Measurements from ENCODE around the gene PWP2.
"Not testable (repeated sequence)": the region's sequence is repeated elsewhere in the genome, so short reads cannot be mapped to it uniquely, and the experiment has no call there.

The PWP2 gene

GRCh38 chr21:44159349-44160297 lies 52.4 kb downstream of the PWP2 start:
- FAIRE-seq = peak; percentile 94
- DNase-seq (ENCODE audit: insufficient read length, low spot score) = not testable (repeated sequence)

- FAIRE-seq; DNase-seq (ENCODE audit: insufficient read length, low spot score): not testable (repeated sequence)
These were observed 53.1 kb downstream of the PWP2 start for GRCh38 chr21:44160298-44160672.

- FAIRE-seq = peak; percentile 48
- DNase-seq (ENCODE audit: insufficient read length, low spot score) = not testable (repeated sequence)
These were observed 53.6 kb downstream of the PWP2 start for GRCh38 chr21:44160821-44161220.

DNA sequence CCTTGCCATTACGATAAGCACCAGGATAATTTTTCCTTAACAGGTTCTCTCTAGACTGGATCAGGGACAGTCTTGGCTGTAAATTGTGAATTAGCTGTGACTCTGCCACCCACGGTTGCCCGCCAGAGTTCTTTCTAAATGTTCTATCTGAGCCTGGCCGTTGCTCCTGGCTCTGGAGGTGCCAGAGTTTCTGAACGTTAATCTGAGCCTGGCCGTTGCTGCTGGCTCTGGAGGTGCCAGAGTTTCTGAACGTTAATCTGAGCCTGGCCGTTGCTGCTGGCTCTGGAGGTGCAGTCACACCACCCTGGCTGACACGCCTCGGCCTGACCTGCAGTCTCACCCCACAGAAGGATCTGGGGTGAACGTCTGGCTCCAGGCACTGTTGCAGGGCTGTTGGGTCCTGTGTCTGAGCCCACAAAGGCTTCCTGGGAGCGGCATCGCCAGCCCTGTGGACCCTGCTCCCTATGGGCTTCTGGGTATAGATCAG lies 56.0 kb downstream of the PWP2 start:
- DNase-seq (ENCODE audit: insufficient read length, low spot score); FAIRE-seq: not testable (repeated sequence)

DNA sequence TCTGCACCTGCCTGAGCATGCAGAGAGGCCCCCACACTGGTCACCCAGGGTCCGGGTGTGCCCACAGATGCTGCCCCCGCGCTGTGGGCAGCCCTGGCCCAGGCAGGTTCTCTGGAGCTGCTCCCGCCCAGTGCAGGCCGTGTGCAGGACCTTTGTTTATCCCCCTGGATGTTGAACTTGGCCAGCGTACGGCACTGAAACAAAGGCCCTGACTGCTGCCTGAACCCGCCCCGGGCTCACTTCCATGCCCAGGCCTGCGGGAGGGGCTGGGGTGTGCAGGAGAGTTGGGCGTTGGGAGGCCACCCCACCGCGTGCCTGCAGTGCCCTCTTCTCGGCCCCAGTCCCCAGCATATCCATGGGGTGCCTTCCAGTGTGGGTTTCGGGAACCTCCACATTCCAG lies 58.7 kb downstream of the PWP2 start:
- FAIRE-seq; DNase-seq (ENCODE audit: insufficient read length, low spot score): not testable (repeated sequence)

- DNase-seq (ENCODE audit: insufficient read length, low spot score); FAIRE-seq: not testable (repeated sequence)
These were observed 60.3 kb downstream of the PWP2 start for GRCh38 chr21:44167527-44167926.

GRCh38 chr21:44170326-44170725 lies 63.1 kb downstream of the PWP2 start:
- FAIRE-seq; DNase-seq (ENCODE audit: insufficient read length, low spot score): not testable (repeated sequence)

GRCh38 chr21:44170863-44171262 lies 63.7 kb downstream of the PWP2 start:
- not testable (repeated sequence) for DNase-seq (ENCODE audit: insufficient read length, low spot score); FAIRE-seq

DNA sequence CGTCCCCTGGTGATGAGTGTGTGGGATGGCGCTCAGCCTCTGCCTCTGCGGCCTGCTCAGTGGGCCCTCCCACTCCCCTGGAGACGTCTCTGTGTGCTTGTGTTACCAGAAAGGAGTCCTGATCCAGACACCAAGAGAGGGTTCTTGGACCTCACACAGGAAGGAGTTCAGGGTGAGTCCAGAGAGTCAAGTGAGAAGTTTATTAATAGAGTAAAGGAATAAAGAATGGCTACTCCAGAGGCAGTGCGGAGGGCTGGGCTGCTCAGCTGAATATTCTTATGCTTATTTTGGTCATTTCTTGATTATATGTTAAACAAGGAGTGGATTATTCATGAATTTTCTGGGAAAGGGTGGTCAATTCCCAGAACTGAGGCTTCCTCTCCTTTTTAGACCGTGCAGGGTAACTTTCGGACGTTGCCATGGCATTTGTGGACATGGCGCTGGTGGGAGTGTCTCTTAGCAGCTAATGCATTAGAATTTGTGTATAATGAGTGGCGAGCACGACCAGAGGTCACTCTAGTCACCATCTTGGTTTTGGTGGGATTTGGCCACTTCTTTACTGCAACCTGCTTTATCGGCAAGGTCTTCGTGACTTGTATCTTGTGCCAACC lies 64.9 kb downstream of the PWP2 start:
- not testable (repeated sequence) for FAIRE-seq; DNase-seq (ENCODE audit: insufficient read length, low spot score)

GRCh38 chr21:44172741-44173140 lies 65.5 kb downstream of the PWP2 start:
- DNase-seq (ENCODE audit: insufficient read length, low spot score); FAIRE-seq: not testable (repeated sequence)

GRCh38 chr21:44175189-44175588 lies 68.0 kb downstream of the PWP2 start:
- FAIRE-seq = peak; percentile 91
- DNase-seq (ENCODE audit: insufficient read length, low spot score) = not testable (repeated sequence)

DNA sequence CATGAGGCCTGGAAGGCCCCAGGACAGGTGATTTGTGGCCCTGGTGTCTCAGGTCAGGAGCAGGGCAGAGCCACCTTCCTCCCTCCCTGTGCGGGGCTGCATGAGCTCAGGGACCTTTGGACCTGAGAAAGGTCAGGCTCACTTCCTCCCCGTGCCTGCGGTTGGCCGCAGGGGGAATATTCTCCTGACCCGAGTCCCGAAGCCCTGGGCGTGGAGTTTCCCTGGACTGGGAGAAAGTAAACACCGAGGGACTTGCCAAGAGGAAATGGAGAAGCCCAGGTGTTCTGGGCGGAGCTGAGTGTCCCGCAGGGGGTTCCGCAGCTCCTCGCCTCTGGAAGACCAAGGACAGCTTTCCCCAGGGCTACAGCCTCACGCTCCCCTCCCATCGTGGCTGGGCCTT lies 68.9 kb downstream of the PWP2 start:
- not testable (repeated sequence) for DNase-seq (ENCODE audit: insufficient read length, low spot score); FAIRE-seq

Data from GM19239 (cell line).